Stimulated activated naive CD8-positive, alpha-beta T cell treated with anti-CD3 and anti-CD28 coated beads, Interleukin-15, Interleukin-2, amounts not matched to agents 100 U/mL and 50 U/mL, for 24 hours (primary cell): ENCODE measurements around the gene BCL11B.
A peak's percentile ranks its signal among the peaks of the same experiment; 100 is the strongest.
"Not testable (repeated sequence)": the region's sequence is repeated elsewhere in the genome, so short reads cannot be mapped to it uniquely, and the experiment has no call there.

ENCODE experiments used
- ATAC-seq: fragments of 150-1000 bp; cut with Tn5 transposase; one replicate; pipeline ENCODE4 v1.10.0; 2021
- DNase-seq: peaks from one replicate; pipeline ENCODE4 v3.0.0; 2021

BCL11B gene

DNA sequence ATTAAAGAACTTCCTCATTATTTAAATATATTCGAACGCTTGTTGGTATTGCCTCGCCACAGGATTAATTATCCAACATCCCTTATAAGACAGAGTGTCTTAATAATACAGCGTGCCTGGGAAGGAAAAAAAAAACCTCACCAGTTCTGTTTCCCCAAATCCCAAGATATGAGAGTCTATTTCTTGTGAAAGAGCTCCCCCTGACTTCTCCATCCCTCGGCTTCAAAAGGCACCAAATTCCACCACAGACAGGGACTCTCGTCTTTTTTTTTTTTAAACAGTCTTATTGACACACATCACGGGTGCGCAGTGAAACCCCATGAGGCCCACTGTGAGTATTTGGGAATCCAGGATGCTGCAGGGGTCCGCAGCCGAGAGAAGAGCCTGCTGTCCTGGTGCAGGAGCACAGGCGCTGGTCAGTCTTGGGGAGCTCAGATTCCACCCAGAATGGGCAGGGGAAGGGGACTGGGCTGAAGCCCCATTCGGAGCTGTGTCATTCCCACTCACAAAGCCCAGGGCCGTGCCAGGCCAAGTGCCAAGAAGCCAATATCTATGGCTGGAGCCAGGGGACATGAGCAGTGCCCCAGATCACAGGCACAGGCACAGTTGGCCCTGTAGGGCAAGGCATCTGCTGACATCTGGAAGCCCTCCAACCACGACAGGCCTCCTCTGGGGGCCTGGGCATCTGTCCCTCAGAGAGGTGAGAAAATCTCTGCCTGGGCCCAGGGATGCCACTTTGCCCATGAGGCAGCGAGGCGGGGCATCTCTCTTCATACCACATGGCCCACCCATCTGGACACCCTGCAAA is 71.9 kb downstream of the BCL11B start:
- DNase-seq: no peak
- ATAC-seq: no peak

DNA sequence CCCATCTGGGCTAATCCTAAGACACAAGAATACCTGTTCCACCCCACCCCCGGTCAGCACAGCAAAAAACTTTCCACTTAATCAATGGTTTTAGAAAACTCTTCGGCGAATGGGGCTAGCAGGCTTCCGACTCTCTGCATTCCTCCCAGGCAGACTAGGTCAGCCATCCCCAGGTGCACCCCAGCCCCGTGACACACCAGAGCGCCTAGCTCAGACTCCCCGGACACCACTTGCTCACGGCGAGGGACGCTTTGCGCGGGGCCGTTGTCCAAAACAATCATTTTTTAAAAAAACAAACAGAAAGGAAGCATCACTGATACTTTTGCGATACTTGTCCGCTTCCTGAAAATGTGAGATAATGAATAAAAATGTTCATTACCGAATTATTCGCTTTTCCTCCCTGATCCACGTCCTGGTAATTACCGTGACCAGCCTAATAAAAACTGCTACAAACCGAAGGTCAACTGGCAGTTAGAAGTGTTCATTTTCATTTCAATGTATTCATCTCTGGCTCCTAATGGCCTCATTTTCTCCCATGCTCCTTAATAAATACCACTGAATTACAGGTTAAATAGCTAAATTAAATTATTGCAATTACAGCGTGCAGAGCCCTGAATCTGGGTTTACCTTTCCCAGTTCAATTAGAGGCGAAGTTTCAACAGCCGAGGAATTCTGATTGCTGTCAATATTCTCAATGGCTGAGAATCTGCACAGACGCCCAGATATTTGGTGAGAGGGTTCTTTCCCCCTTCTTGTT is 73.1 kb downstream of the BCL11B start:
- ATAC-seq: no peak
- no peak for DNase-seq

DNA sequence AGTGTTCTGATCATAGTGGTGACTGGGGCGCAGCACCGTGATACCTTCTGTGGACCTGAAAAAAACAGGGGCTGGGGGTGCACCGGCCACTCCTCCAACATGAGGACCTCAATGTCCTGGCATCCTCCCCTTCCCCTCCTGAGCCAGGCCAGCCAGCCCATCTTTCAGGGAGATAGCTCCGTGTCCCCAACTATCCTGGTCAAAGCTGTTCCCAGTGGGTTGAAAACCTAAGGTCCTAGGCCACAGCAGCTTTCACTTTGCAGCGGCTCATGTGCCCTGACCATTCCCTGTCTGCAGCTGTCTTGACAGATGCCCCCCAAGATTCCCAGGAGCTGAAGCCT is 75.7 kb downstream of the BCL11B start:
- ATAC-seq (no peak), DNase-seq (no peak)

DNA sequence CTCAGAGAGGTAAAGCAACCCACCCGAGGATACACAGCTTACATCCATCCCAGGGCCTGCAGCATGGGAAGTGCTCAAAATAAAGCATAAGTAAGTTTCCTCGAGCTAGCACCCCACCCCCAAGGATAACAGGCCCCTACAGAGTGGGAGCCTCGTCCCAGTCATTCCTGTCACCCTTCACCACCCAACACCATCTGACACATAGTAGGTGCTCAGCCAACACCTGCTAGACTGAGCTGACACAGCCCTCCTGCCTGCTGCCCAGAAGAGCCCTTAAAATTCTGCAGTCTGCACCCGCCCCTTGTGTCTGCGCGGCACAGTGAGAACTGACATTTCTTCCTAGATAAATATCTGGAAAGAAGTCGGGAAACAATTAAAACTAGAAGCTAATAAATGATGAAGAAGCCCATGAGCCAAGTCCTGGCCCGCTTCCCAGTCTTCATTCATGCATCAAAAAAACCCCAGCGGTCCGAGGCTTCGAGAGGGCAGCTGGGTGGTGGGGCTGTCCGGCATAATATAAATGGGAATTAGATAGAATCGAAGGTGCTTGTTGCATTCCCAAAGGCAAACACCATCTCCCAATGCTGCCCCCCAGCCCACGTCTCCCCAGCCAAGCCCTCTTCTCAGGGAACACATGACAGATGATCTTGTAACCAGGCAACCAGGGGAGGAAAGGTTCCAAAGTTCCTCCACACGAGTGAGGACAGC is 76.2 kb downstream of the BCL11B start:
- no peak for DNase-seq
- ATAC-seq: no peak

DNA sequence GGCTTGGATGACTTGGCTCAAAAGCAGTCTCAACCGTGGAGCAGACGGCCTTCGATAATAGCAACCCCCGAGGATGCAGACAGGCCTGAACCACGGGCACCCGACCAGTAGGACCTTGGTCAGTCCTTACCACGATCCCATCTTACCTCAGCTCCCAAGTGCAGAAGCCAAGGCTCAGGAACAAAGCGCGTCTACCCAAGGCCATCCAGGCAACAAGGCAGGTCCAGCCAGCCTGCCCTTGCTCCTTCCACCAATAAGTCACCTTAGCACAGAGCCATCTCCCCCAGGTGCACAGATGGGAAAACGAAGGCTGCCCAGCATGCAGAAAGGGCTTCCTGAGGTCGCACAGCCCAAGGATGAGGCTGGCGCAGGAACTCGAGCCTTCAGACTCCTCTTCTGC is 77.3 kb downstream of the BCL11B start:
- ATAC-seq (no peak), DNase-seq (no peak)

GRCh38 chr14:99194136-99194535 is 77.9 kb downstream of the BCL11B start:
- ATAC-seq (no peak), DNase-seq (no peak)

DNA sequence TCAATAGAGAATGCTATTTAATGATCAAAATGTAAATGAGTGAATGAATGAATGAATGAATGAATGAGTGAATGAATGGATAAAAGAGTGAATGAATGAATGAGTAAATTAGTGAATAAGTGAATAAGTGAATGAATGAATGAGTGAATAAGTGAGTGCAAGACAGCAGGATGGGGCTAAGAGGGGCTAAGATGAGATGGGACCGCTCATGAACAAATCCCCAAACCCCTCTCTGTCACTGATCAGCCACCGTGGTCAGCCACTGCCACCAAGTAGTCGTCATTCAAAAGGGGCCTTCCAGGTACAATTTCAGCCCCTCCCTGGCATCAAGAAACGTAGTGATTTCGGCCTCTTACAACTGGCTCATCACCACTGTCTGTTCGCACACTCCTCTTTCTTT is 79.2 kb downstream of the BCL11B start:
- DNase-seq (no peak), ATAC-seq (no peak)

- DNase-seq (no peak), ATAC-seq (no peak)
Observed at GRCh38 chr14:99192028-99192621, 79.9 kb downstream of the BCL11B start.

DNA sequence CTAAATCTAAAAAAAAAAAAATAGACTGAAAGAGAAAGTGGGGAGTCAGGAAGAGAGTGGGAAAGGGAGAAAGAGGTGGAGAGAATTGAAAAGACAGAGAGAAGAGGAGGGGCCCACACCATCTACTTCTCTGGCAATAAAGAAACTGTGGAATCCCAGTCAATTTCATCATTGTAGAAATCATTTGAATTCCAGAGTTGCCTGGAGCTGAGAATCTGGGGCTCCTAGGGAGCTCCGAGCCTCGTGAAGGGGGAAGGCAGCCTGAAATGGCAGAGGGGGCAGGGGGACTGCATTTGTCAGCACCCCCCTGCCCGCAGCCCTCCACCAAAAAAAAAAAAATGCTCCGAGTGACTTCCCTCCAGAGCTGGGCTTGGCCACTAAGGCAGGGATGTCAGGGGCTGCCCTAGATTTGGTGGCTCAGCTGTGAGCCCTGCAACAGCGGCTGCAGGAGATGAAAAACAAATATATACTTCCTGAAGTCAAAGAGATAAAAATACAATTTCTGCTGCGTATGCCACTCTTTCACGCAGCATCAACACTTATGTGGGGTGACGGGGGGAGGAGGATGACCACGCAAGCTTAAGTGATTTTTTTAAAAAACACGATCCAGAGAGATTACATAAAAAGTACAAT is 80.5 kb downstream of the BCL11B start:
- DNase-seq (no peak), ATAC-seq (no peak)

DNA sequence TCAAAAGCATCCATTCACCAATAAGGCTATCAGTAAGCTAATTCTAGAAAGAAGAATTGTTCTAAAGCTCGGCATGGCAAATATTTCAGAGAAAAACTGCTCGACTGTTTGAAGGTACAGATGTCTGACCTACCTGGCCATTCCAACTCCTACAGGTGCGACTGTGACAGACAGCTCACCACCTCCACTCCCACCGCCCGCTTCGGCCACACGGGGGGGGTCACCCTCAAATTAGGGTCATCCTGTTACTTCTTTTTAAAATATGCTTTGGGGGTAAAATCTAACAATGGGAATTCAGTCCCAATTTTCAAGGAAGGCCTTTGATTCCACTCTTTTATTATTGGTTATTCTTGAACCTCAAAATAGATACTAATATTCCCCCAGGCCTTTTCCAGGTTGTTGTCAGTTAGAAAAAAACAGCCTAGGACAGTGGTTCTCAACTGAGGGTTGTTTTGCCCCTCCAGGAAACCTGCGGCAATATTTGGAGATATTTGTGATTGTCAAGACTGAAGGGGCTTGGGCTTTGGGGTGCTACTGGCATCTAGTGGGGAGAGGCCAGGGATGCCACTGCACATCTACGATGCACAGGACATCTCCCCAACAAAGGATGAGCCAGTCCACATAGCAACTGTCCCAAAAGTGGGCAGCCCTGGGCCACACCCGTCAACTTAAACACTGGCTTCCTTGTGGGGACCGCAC is 81.2 kb downstream of the BCL11B start:
- ATAC-seq: no peak

DNA sequence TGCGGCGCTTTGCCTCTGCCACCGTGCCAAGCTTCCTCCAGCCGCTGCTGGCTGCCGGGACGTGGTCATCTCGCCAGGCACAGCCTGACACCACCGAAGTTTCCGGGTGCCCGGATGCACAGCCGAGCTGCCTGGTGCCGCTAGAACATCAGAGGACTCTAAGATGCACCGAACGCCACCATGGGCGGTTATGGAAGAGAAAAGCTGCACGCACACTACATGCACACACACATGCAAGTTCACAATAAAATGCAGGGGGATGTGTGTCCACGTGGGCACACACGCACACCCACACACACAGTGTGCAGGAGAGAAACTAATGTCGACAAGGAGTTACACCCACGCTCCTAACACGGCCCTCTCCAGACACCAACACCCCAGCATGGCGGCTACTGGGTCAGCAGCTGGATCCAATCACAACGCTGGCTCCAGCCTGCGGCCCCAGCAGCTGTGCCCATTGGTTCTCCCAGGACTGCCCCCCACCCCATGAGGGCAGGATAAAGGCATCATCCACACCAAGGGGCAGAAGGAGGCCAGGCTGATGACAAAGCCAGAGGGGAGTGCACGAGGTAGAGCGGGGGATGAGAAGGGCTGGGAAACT is 82.7 kb downstream of the BCL11B start:
- ATAC-seq (peak; percentile 41), DNase-seq (peak; percentile 56)

More for the DNA sequence above, 81.2 kb downstream of the BCL11B start:
- DNase-seq: no peak

GRCh38 chr14:99188731-99189191 is 83.2 kb downstream of the BCL11B start:
- peak; percentile 25 for ATAC-seq
- DNase-seq: peak; percentile 69

DNA sequence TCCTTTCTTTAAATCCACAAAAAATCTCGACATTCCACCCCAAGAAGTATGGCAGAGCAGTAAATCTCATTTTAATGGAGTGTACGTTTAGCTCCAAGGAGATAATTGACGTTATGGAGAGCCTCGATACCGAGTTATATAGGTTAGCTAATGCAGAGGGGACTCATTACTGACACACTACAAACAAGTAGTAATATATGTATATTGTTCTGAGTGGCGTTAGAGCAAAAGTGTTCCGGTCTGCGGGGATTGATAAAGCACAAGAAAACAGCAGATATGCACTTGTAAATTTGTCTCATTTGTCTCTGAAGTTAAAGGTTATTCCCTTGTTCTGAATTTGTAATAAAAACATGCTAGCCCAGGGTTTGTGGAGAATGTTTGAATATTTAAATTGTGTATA is 84.1 kb downstream of the BCL11B start:
- DNase-seq: no peak
- no peak for ATAC-seq

DNA sequence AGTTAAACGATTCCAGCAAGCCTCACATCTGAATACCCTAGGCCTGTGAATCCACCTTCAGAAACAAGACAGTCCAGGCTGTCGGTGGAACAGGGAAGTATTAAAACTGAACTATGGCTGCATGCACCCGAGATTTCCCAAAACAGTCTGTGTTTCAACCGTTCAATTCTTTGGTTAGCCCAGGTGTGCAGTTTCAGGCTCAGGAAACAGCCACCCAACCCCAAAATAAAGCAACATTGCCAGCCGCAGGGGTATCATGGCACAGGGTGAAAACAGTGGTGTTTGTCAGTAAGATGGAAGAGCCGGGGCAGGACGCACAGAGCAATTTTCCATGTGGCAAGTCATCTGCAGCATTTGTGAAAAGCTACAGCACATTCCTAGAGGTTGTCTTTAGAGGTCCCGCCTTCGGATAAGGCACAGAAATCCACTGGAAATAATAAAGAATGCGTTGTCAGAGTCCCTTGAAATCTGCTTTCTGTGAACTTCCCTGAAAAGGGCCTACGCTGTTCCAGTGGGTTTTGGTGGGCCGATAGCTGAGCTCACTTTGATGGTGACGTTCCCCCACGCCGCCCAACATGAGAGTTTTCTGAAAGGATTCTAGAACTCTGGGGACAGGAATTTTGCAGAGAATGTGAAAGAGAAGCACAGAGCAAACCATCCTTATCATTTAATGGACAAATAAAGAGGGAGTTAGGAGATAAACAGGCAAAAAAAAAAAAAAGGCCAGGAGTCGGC is 84.9 kb downstream of the BCL11B start:
- peak; percentile 23 for DNase-seq
- ATAC-seq: no peak

GRCh38 chr14:99186336-99186735 is 85.7 kb downstream of the BCL11B start:
- ATAC-seq, DNase-seq: not testable (repeated sequence)

DNA sequence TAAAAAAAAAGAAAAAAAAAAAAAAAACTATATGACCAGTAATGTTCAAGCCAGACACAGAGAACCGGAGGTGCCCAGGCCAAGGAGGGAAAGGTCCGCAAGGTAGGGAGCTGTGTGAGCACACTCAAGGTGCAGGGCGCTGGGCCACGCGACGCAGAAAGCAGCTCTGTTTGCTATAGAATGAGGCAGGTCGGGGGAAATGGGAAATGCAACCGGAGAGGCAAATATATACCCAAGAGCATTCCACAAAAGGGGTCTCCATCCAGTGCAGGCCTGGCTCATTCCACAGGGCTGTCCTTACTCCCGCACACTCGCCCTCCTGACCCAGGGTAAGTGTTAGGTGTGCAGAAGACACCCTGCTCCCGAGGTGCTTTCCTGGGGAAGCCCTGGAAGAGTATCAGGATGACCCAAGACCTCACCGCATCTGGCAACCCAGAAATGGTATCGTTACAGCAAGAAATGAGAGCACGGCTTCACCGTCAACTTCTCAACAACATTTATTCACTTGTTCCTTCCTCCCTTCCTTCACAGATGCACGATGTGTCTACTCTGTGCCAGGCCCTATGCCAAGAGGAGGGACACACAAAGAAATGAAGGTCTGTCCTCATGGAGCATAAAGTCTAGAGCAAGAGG is 86.4 kb downstream of the BCL11B start:
- no peak for ATAC-seq
- DNase-seq: peak; percentile 31

DNA sequence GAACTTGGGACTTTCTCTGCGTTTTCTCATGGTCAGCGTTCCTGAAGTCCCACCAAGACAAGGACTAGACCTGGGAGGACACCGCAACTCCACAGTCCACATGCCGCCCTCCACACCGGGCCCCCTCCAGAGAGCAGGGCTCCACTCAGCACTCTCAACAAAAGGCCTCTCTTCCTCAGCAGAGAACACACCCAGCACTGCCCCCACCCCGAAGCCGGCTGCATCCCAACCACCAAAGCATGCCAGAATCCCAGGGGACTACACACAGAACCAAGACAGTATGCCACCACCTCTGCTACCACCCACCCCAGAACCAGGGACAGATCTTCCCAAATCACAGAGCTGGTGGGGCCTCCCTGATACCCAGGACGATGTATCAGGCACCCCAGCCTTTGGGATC is 88.3 kb downstream of the BCL11B start:
- ATAC-seq: no peak
- DNase-seq: no peak

- DNase-seq: no peak
Observed at GRCh38 chr14:99183311-99183710, 88.7 kb downstream of the BCL11B start.

GRCh38 chr14:99182548-99183250 is 89.3 kb downstream of the BCL11B start:
- no peak for ATAC-seq
- no peak for DNase-seq

More at GRCh38 chr14:99183311-99183710, 88.7 kb downstream of the BCL11B start:
- ATAC-seq: no peak
